ENCODE results near the gene IGFBP5.

IGFBP5 gene

DNA sequence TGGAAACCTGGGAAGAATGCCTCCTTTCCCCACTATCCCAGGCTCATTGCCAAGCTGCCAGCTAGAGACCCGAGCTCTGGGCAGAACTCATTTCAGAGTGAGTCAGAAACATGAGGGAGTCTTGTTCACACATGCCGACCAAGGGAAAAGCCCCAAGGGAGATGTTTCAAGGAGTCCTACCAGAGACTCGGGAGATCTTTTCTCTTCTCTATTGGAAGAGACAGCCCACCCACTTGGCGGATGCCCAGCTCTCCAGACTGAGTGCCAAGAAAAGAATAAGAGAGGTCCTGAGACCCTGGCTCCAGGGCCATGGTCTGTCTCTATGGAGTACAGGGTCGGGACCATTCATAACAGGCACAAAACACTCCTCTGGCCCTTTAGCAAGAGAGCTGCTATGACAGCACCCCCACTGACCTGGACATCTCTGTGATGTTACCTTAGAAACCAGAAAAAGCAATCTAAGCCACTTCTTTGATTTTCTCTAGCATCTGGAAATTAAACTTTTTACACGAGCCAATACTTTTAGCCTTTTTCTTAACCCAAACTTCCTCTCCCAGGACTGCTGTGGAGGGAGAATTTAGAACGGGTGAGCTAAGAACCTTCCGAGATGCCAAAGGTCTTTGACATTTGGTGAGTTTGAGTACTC is 18.5 kb upstream of the IGFBP5 start:
- DNase-seq, result no peak

DNA sequence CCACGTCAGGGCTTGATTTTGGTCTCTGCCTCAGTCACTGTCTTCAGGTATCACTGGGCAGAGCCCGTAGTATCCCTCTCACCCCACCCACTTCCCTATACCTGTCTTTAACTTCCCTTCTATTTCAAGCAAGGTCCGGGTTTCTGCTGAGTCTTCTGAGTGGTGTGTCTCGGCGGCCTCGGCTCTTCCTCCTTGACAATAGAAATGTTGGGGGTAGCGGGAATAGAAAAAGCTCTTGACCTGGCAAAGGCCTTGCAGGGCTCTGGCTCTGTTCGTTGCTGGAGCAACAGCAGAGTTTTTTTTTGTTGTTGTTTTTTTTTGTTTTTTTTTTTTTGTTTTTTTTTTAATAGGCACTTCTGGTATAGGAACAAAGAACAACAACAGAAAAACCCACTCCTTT is 16.0 kb upstream of the IGFBP5 start:
- no peak for DNase-seq

DNA sequence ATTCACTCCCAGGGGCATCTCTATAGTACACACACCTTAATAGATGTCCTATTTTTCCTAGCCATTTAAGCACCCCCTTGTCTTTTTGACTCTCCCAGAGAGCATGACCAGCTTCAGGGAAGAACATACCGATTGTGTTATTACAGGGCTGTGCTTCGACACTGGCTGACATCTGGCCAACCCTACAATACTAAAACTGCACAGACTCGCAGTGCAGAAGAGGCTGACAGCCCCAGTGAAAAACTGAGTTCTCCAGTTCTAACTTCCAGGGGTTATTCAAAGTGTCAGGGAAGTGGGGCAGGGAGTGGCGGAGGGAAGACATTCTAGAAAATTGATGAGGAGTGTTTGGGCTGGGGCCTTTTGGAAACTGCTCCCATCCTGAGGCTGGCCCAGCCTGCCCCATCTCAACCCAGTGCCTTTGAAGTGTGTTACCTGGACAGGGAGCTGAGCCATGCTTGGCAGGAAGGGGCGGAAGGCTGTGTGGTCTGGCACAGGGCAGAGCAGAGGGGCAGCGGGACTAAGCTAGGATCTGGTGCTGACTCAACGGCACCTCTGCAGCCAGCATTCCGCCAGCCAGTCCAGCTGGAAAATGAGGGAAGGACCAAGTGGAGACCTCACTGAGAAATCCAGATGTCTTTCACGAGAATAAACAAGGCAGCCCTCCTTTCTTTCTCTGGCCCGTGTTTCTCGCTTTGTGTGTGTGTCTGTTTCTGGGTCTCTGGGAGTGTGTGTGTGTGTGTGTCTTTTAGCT is 15.4 kb upstream of the IGFBP5 start:
- DNase-seq, result no peak

DNA sequence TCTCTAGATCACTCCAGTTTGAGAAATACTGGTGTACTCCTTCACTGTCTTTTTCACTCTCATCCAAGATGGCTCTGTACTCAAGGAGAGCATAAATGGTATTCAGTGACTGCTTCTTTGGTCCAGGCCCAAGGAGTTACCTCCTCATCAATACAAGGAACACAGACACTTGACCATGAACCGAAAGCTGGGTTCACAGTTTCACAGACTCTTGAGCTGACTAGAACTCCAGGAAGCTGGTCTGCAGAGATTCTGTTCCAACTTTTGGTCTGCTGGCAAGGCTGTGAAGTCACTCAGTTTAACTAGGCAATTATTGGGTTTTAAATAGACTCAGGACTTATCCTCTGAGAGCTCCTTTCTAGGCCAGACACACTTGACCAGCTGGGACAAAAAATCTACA is 7.4 kb upstream of the IGFBP5 start:
- DNase-seq, result no peak

DNA sequence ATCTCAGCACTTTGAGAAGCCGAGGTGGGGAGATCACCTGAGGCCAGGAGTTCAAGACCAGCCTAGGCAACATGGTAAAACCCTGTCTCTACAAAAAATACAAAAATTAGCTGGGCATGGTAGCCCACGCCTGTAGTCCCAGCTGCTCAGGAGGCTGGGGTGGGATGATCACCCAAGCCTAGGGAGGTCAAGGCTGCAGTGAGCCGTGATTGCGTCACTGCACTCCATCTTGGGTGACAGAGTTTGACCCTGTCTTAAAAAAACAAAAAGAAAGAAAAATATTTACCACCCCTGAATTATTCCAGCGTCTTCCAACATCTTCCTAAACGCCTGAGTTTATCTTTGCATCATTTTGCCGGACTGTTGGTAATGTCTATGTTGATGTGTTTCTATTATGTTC is 6.2 kb upstream of the IGFBP5 start:
- no peak for DNase-seq

DNA sequence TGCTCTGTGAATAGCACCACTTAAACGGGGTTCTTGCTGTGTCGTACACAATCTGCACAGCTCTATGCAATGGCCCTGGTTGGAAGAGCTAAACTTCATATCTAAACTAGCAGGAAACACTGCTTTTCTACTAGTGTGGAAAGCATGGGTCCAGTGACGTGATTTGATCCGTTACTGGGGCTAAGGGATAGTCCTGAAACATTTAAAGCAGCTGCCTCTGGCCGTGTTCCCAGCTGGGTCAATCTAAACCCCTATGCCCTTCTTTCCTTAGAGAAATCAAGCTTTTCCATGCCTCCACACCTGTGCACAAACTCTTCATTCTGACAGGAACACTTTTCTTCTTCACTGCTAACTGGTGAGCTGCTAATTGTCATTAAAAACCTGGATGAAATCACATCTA is 5.4 kb upstream of the IGFBP5 start:
- DNase-seq, result no peak

DNA sequence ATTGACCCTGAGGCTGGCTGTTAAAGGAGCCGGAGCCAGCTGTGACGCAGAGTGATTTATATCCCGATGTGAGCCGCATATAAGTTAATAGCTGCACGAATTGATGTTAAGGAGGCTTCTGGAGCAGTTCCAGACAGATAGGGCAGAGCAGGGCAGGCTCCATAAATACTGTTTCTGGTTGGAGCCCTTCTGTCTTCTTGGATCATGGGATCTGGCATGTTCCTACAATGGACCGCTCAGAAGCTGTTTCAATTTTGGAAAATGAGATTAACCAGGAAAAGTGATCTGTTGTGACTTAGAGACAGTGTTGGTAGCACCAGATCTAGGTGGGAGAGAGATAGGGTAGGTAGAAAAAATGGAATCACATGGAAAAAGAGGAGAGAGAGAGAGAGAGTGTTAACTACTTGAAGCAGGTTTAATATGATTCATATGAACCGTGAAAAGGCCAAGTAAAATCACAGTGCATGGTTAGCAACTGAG is 4.8 kb upstream of the IGFBP5 start:
- DNase-seq, result no peak

DNA sequence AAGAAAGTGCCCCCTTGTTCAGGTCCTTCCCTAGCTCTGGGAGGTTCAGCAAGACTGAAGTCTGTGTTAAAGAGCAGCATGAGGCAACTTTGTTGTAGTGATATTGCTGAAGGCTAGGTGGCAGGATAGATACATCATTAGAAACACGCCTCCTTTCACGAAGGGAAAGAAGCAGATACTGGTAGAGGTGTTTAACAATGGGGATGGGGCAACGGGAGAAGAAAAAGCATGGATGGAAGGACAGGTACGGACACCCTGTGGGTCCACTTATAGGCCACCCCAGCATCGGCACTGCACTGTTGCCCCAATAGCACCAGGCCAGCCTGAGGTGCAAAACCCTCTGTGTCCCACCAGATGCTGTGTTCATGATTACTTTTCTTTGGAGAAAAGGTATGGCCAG is 3.5 kb upstream of the IGFBP5 start:
- peak; percentile 89 for DNase-seq

DNA sequence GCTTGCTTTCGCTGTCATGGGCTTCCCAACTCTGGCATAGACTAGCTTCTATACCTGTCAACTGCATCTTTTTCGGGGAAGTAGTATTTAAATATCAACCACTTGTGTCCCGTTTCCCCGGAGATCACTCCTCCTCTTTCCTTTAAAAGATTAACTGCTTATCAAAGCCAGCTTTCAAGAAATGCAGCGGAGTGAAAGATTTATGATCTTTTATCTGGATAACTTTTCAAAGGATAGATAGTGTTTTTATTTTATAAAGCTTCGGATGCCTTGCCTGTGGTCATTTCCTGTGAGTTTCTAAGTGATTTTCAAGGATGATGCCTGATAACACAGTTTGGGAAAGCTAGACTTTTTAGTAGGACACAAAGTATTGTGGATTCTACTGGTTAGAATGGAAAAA is 2.9 kb upstream of the IGFBP5 start:
- no peak for DNase-seq

DNA sequence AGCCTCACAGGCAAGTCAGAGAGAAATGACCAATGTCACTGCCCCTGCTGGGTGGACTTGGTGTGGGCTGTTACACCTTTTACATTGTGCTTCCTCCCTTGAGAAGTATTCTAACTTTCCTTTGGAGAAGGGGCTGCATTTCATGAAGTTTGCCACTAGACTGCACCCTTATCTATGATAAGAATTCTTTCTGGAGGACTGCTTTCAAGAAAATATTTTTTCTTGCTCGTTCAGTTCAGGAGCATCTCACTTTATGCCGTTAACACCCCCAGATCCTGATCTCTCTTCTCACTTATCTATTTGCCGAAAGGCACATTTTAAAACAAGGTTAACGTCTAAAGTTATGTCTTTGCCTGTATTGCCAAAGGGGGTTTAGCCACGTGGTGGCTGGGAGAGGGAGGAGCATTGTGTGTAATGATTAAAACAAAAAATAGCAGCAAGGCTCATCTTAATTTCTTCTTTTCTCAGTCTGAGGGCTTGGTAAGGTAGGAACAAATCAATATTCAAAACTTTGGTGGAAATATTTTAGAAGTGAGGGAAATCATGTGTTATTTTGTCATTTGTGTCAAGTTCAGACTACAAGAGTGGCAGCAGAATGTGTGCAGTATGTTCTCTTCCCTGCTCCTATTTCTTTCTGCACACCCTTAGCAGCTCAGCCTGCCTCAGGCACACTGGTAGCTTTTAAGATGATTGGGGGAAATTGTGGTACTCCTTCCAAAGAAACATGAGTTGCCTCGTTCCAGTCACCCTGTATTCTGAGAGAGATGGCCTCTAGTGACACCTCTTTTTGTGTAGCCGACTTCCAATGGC is 1.6 kb upstream of the IGFBP5 start:
- DNase-seq, result peak; percentile 82

DNA sequence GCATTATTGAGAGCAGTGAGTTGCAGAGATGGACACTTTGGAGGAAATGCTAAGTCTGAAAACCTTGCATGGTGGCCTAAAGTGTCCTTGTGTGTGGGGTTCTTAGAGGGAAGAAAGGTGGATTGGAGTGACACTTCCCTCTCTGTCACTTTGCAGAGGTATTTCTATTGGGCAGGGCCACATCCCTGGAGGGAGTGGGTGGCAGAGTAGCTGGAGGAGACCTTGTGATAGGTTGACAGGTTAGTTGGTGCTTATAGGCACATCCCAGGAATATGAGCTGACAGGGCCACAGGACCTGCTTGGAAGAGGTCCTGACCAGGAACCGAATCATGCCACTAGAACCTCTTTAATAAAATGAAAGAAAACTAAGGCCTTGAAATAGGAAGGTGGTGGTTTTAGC is 972 bp upstream of the IGFBP5 start:
- no peak for DNase-seq

DNA sequence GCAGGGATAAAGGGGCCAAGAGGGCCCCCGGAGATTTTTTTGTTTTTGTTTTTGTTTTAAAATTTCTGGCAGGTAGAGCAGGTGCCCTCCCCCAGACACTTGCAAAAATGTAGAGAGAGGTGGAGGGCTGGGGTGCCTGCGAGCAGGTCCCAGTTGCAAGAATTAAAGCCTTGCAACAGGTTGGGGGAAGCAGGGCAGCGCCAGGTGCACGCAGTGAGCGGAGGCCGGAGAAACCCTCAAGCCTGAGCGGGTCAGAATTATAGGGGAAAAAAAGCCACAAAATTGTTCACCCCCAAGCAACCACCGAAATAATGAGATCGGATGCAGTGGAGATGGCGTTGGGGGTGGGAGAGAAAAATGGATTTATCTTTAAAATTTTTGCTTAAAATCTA is 527 bp downstream of the IGFBP5 start:
- DNase-seq, result no peak

DNA sequence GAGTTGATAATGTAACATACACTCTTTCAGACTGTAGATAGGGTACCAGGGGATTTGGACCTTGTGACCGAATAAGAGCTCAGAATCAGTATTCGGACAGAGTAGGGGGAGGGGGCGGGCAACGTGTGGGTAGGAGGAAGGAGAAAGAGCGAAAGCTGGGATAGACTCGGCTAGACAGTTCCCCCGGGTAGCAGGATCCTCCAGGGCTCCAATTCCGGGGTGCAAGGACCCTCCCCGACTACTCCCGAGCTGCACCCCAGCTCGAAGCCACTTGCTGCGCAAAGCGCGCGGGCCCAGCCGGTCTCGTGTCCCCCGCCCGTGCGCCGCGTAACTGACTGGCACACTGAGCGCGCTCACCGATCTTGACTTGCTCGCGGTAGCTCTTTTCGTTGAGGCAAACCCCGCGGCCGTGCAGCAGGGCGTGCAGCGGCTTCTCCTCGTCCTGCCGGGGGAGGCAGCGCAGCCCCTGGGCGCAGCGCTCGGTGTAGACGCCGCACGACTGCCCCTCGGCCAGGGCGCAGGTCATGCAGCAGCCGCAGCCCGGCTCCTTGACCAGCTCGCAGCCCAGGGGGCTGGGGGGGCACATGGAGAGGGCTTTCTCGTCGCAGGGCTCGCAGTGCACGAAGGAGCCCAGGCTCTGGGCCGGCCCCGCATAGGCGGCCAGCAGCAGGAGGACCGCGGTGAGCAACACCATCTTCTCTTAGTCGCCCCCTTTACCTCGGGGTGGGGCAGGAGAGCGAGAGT is 1.1 kb downstream of the IGFBP5 start:
- peak; percentile 80 for DNase-seq

DNA sequence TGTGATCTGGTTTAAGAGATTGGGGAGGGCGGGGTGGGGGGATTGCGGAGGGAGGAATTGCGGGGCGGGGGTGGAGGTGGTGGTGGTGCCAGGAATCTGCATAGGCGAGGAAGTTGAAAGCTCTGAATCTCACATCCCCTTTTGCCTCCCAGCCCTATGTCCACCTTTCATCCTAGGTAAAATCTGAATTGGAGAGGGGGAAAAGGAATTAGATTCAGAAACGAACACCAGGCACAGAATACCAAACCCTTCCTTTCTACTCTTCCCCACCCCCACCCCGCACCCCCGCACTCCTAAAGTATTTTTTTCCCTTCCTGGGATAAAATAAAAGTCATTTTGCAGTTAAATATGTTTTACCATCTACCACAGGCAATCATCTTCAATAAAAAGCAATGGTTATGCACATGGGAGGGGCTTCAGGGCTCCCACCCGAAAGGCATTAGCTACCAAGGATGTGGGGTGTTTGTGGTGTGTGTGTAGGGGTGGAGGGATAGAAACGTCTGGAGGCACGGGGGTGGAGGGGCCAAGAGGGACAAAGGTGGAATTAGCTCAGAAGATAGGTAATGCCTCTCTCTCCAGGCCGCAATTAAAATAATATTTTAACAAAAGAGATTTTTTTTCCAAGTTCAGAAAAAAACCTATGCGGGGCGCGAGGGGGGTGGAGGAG is 1.8 kb downstream of the IGFBP5 start:
- no peak for DNase-seq

DNA sequence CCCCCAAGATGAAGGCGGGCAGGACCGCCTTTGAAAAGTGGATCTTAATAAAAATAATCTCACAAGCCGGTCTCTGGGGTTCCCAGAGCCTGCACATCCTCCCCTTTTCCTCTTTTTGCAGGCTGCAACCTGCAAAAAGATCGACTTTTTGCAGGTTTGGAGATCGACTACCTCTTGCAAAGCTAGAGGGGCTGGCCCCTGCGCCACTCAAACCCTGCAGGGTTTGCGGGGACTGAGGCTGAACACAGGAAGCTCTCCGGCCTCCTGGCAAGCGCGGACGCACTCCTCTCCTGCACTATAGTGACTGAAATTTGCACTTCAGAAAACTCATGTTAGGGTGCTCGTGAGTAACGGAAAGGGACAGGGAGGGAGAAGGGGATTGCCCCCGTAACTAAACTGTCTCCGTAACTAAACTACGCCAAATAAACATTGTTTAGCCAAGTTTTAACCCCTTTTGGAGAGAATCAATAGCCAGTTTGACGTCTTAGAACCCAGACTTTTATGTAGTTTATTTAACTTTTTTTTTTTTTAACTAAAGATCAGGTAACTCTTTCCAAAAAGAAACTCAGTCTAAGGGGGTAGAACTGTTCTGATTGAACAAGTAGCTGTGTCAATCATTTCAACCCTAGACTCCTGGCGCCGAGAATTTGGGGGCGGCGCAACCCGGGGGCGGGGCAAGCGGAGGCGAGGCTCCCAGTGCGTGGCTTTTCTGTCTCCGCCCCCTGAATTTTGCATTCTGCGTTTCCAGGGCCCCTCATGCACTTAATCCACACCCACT is 2.5 kb downstream of the IGFBP5 start:
- DNase-seq, result peak; percentile 89

DNA sequence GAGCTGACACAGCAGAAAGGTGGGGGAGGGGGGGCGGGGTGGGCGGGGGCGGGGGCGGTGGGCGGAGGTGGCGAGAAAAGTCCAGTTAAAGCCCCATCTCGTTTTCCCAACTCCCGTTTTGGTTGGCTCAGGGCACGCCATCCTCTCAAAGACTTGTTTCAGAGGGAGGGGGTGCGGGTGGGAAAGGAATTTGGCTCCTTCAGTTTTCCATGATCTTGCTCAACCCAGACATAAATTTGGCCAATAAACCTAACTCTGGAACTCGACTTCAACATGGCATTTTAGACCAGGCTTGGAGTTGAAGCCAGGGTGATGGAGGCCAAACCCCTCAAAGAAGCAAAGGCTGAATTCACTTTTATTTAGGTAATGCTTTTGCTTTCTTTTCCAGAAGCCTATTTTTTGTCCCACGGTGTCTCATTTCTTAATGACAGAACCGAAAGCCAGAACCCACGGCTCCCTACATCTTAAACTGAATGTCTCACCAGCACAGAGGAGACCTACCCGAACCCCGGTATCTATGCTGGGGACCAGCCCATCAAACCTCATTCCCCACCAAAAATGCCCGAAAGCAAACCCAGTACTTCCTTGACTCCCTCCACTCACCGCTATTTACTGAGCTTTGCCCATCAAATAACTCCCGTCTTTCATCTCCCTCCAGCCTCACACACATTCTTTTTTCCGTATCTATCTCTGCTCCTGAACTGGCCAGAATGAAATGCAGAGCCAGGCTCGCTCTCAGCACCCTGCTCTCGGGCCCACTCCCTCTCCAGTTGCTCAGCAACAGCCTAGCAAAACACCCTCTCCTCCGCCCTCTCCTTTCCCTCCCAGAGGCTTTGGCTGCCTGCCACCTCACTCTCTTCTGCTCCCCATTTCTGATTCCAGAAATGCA is 4.3 kb downstream of the IGFBP5 start:
- peak; percentile 90 for DNase-seq

DNA sequence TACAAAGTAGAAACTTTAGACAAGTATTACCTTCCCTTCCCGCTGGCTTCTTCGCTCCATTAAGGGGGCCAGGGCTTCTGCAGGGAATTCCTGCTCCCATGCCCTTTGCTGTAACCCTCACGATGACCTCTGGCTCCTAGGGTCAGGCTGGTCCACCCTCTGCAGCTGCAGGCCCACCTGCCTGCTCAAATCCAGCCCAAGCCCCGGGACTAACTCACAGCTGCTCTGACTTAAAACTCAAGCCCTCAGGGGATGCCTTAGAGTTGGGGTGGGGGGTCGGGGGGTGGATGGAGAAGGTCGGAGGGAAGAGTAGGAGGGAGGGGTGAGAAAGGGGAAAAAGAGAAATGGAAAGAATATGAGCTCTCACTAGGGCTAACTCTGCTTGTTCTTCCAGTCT is 4.9 kb downstream of the IGFBP5 start:
- no peak for DNase-seq

DNA sequence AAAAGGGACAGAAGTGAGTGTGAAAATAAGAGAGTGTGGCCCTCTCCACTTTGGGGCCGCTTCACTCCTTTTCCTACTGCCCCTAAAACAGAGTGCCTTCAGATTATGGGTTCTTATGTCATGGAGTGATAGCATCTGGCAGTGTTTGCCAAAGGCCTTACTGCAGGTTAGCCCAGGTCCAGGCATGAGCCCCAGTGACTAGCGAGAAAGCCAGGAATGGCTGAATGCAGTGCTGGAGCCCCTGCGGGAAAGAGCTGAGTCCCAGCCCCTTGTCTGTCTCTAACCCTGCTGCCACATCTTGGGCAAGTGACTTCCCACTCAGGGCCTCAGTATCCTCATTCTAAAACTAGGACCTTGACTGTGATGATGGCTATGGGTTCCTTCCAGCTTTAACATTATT is 6.0 kb downstream of the IGFBP5 start:
- DNase-seq, result no peak

DNA sequence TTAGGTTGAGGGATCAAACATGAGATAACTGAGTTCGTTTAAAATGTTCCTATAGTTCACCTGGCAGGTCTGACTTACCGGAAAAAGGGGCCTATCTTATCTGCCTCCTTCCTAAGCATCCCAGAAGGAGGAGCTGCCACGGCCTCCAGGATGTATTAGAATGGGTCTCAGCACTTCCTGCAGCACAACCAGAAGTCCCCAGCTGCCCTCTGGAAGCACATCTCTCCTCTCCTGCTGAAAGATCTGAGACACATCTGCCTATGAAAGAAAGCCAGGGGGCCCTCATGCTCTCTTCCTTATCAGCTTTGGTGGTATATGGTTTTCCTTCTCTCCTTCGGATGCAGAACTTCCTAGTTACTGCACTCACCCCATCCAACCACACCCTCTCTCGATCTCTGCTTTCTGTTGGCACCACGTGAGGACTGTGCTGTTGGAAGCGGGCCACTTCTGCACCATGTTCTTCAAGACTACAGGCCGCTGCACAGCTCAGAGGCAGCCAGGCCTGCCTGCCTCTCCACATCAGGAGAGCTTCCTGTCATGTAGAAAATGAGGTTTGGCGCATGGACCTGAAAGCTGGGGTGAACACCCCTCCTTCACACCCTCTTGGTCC is 6.5 kb downstream of the IGFBP5 start:
- peak; percentile 76 for DNase-seq

DNA sequence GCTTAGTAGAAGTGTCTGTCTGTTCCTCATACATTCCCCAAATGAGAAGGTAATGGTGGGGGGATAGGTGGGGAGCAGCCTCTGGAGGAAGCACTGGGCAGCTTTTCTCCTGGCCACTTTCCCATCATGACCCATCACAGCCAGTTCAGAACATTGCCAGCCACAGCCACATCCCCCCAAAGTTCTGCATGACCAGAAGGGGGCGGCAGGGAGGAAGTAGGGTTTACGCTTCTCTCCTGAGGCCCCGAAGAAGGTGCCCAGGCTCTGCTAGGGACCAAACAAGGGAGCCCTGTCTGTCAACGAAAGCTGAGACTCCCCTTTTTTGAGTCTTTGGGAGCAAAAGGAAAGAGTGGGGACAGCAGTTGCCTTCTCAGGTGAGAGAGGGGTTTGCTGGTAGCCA is 7.7 kb downstream of the IGFBP5 start:
- peak; percentile 72 for DNase-seq
